Endothelial cell of umbilical vein (primary cell): ENCODE data around the gene EEFSEC.

ENCODE experiments used
- EZH2 ChIP-seq: IDR thresholded peaks from 2 replicates; pipeline ENCODE4 v1.6.1; 2012; ENCODE audit warnings: borderline replicate concordance, low read depth, mild to moderate bottlenecking, moderate library complexity, low read length, inconsistent platforms; ENCODE audit not compliant: severe bottlenecking
- POLR2A ChIP-seq: IDR thresholded peaks from 2 replicates; pipeline ENCODE4 v1.6.1; 2012; ENCODE audit warnings: low read depth, mild to moderate bottlenecking, control low read depth, low read length
- POLR2AphosphoS5 ChIP-seq: IDR thresholded peaks from 2 replicates; pipeline ENCODE4 v1.6.1; 2012; ENCODE audit warnings: low read depth, mild to moderate bottlenecking, control low read depth, low read length, moderate library complexity; ENCODE audit not compliant: insufficient read depth
- TF ChIP-seq, protein P1 (sequence below), 2 donors: IDR thresholded peaks; 1 replicate in 1 of 2; 2 replicates in 1 of 2; pipeline ENCODE4 v1.5.1; 2011; ENCODE audit warnings: low read length in 2 of 2, mild to moderate bottlenecking in 2 of 2, moderate library complexity in 2 of 2, control low read depth in 1 of 2, inconsistent platforms in 1 of 2, low read depth in 1 of 2; ENCODE audit not compliant: insufficient read depth in 1 of 2; ENCODE audit errors: extremely low read depth in 1 of 2

- TF ChIP-seq EZH2, result no peak
- TF ChIP-seq, protein P1, sequence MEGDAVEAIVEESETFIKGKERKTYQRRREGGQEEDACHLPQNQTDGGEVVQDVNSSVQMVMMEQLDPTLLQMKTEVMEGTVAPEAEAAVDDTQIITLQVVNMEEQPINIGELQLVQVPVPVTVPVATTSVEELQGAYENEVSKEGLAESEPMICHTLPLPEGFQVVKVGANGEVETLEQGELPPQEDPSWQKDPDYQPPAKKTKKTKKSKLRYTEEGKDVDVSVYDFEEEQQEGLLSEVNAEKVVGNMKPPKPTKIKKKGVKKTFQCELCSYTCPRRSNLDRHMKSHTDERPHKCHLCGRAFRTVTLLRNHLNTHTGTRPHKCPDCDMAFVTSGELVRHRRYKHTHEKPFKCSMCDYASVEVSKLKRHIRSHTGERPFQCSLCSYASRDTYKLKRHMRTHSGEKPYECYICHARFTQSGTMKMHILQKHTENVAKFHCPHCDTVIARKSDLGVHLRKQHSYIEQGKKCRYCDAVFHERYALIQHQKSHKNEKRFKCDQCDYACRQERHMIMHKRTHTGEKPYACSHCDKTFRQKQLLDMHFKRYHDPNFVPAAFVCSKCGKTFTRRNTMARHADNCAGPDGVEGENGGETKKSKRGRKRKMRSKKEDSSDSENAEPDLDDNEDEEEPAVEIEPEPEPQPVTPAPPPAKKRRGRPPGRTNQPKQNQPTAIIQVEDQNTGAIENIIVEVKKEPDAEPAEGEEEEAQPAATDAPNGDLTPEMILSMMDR (IDR thresholded peaks at IDR 0.05; ENCODE audit: extremely low read depth in 1 of 2, insufficient read depth in 1 of 2, low read depth in 1 of 2, low read length in 2 of 2), result no peak
- TF ChIP-seq POLR2AphosphoS5, result no peak
- no peak for TF ChIP-seq POLR2A
Measured at GRCh38 chr3:128127236-128127635, 26.0 kb upstream of the EEFSEC start.
